ENCODE data around the gene CHST2.
"Not testable (repeated sequence)": the region's sequence is repeated elsewhere in the genome, so short reads cannot be mapped to it uniquely, and the experiment has no call there.

Gene CHST2, protein sequence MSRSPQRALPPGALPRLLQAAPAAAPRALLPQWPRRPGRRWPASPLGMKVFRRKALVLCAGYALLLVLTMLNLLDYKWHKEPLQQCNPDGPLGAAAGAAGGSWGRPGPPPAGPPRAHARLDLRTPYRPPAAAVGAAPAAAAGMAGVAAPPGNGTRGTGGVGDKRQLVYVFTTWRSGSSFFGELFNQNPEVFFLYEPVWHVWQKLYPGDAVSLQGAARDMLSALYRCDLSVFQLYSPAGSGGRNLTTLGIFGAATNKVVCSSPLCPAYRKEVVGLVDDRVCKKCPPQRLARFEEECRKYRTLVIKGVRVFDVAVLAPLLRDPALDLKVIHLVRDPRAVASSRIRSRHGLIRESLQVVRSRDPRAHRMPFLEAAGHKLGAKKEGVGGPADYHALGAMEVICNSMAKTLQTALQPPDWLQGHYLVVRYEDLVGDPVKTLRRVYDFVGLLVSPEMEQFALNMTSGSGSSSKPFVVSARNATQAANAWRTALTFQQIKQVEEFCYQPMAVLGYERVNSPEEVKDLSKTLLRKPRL

GRCh38 chr3:143119009-143119914, at the start of gene CHST2:
TSS of gene CHST2 (plus strand) at chr3:143119771. CDS start at chr3:143120817, 1,046 bp downstream.
- DNase-seq, result peak; percentile 69

DNA sequence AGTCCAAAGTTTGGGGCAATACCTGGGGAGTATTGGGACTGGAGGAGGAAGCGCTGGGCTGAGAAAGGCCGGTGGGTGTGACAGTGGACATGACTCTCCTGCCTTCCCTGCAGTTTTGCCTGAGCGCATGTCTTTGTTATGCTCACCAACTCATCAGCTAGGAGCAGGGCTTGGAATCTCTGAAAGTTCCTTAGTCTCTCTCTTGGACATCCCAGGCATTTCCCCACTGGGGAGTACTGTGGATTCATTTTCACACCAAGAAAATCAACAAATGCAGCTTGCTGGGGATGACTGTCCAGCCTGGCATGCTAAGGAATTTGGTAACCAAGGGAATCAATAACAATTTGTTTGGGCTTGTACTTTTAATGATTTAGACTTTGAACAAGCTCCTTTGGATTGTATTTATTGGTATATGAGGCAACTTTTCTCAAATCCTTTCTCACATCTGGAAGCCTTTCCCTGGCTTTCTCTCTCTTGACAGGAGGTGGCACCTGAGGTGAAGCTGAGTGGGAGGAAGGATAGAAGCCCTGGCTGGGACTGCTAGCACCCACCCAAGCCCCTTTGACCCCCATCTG, 48.5 kb upstream of the CHST2 start:
- no peak for DNase-seq

GRCh38 chr3:143071776-143072175, 47.8 kb upstream of the CHST2 start:
- DNase-seq, result no peak

DNA sequence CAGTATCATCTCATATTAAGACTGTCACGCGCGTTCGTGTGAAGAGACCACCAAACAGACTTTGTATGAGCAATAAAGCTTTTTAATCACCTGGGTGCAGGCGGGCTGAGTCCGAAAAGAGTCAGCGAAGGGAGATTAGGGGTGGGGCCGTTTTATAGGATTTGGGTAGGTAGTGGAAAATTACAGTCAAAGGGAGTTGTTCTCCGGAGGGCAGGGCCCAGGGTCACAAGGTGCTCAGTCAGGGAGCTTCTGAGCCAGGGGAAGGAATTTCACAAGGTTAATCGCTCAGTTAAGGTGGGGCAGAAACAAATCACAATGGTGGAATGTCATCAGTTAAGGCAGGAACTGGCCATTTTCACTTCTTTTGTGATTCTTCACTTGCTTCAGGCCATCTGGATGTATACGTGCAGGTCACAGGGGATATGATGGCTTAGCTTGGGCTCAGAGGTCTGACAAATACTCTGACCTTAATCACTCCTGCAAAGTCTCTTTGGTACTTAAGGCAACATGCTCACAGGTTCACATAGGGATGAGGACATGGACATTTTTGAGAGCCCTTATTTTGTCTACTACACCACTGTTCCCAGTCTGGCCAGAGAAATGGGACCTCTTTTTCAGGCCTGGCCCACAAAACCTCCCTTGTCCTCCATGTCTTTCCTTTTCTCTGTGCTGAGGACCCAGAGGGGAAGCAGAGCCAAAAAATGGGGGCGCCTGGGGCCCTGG, 47.1 kb upstream of the CHST2 start:
- not testable (repeated sequence) for DNase-seq

GRCh38 chr3:143073541-143073940, 46.0 kb upstream of the CHST2 start:
- not testable (repeated sequence) for DNase-seq

- not testable (repeated sequence) for DNase-seq
These were observed 45.6 kb upstream of the CHST2 start for GRCh38 chr3:143073983-143074382.

- no peak for DNase-seq
These were observed 40.7 kb upstream of the CHST2 start for GRCh38 chr3:143078883-143079282.

DNA sequence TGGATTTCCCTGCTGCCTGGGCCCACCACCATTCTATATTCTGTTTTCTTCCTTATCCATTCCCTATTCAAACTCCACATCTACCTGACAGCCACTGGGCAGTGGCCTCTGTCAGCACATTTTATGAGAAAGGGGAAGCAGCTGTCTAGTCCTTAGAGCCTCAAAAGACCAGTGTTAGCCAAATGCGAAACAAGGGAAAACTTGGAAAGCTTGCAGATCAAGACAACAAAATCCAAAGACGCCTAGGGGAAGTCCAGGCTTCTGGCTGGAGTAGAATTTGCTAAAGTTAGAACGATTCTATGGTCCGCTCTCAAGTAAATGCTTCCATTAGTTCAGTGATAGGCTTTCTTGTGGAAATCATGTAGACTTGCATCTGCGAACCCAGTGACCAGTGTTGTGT, 39.4 kb upstream of the CHST2 start:
- DNase-seq, result no peak

DNA sequence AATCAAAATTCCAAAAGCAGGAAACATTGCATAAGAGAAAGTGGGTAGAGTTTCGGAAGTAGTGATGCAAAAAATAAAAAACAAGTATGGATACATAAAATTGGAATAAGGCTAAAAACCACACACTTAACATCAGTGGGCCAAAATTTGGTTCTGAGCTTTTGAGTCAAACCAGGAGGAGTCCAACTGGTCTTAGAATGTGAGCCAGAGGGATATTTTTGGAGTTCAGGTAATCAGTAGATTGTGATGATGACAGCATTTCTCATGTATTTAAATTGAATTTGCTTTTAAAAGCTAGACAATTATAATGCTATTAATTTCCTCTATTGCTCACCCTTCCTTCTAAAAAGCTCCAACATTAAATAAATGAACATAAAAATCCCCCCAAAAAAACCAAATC, 38.2 kb upstream of the CHST2 start:
- DNase-seq, result no peak

GRCh38 chr3:143081844-143082778, 37.5 kb upstream of the CHST2 start:
- DNase-seq, result no peak

- no peak for DNase-seq
These were observed 35.8 kb upstream of the CHST2 start for GRCh38 chr3:143083781-143084180.

GRCh38 chr3:143084856-143085731, 34.5 kb upstream of the CHST2 start:
- DNase-seq, result no peak

DNA sequence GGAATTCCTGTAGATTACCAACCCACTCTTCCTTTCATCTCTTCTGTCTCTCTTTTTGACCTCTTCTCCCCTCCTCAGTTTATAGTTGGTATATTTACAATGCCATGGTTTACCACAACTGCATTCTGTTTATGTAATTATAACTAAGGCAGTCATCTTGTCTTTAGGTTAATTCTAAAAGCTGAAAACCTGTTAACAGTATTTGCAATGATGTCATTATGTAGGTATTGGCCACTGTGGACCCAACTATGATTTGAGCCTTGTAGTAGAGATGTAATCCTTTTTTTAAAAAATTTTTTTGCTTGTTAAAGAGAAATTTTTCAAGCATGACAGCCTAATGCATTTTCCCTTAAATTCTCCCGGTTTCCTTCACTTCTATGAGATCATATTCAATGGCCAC, 30.7 kb upstream of the CHST2 start:
- DNase-seq, result no peak

- no peak for DNase-seq
These were observed 29.6 kb upstream of the CHST2 start for GRCh38 chr3:143089965-143090364.

GRCh38 chr3:143090486-143090885, 29.1 kb upstream of the CHST2 start:
- no peak for DNase-seq

GRCh38 chr3:143090976-143091837, 28.4 kb upstream of the CHST2 start:
- no peak for DNase-seq

GRCh38 chr3:143092191-143092590, 27.4 kb upstream of the CHST2 start:
- DNase-seq, result no peak

DNA sequence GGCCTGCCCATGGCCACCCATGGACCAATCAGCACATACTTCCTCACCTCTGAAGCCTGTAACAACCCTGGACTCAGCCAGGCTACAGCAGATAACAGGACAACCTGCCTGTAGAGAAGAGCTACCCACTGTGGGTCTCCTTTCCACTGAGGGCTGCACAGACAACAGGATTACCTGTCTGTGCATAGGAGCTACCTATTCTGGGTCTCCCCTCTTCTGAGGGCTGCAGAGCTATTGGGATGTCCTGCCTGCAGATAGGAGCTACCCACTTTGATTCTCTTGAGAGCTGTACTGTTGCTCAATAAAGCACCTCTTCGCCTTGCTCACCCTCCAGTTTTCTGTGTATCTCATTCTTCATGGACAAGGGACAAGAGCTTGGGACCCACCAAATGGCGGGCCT, 23.8 kb upstream of the CHST2 start:
- DNase-seq, result no peak

DNA sequence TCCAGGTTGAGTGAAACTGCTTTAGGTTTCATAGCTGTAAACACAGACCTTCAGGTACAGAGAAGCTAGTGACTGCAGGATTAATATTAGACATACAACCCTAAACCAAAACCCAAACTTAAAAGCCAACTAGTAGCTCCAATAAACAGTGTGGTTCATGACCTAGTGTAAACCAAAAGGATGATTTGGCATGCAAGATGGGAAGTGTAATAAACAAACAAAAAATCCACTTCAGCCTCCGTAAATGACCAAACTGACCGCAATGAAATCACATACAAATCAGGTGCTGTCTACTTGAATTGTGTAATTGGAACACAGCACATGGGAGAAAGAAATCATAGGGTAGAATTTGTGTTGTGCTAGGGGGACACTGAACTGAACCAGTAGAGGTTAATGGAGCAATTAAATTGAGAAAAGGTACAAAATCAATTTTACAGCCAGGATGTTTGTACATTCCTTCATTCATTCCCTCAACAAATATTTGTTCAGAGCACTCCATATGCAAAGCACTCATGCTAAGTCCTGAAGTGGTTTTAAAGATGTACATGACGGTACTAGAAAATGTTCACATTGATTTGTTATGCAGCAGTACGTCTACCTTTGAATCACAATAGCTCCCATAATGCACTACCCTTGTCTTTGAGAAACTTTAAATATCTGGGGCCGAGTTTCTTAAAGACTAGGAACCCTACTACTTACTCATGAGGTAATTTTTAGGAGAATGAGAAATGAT, 21.4 kb upstream of the CHST2 start:
- no peak for DNase-seq
